ENCODE data around the gene HKDC1.

Gene HKDC1

DNA sequence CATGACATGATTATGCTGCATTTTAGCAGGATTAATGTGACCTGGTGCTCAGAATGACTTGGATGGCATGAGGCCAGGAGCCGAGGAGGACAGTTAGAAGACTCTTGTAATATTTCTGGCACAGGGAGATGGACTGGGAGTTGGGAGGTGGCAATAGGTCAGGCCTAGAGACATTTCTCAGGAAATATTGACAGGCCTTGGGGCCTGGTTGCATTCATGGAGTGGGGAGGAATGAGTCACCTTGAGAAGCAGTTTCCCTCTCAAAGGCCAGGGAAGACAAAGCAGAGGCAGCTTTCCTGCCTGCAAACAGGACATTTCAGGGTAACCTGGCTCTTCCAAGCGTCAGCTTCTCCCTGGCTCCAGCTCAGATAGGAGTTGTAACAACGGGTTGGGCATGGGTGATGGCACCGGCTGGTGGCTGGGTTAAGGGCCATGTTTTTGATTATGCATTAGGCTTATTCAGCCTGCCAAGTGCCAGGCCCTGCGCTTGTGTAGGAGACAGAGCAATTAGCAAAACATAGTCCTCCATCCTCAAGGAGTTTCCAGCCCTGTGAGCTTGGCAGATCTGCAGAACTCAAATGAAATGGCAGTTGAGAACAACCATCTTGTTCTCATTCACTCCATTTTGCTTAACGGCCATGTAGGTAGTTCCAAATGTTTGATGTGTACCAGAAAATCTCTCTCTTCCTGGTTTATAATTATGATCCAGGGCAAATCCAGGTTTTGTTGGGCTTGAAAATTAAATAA lies 96.4 kb downstream of the HKDC1 start:
- Histone ChIP-seq H3K27me3 (ENCODE audit: insufficient read depth, poor library complexity, severe bottlenecking) (no peaks in the 10 kb centered on the region), H3K27ac (replicated peaks) (no peak overlapping the region), H3K4me3 (replicated peaks; ENCODE audit: insufficient read depth, low read length) (no peak overlapping the region)
- TF ChIP-seq POLR2AphosphoS5 (IDR thresholded peaks at IDR 0.05; ENCODE audit: low read depth) (no peak), SPI1 (IDR thresholded peaks at IDR 0.05; ENCODE audit: borderline replicate concordance, low read depth) (no peak), GABPA (IDR thresholded peaks at IDR 0.05; ENCODE audit: low read depth) (no peak)
- TF ChIP-seq, protein P1, sequence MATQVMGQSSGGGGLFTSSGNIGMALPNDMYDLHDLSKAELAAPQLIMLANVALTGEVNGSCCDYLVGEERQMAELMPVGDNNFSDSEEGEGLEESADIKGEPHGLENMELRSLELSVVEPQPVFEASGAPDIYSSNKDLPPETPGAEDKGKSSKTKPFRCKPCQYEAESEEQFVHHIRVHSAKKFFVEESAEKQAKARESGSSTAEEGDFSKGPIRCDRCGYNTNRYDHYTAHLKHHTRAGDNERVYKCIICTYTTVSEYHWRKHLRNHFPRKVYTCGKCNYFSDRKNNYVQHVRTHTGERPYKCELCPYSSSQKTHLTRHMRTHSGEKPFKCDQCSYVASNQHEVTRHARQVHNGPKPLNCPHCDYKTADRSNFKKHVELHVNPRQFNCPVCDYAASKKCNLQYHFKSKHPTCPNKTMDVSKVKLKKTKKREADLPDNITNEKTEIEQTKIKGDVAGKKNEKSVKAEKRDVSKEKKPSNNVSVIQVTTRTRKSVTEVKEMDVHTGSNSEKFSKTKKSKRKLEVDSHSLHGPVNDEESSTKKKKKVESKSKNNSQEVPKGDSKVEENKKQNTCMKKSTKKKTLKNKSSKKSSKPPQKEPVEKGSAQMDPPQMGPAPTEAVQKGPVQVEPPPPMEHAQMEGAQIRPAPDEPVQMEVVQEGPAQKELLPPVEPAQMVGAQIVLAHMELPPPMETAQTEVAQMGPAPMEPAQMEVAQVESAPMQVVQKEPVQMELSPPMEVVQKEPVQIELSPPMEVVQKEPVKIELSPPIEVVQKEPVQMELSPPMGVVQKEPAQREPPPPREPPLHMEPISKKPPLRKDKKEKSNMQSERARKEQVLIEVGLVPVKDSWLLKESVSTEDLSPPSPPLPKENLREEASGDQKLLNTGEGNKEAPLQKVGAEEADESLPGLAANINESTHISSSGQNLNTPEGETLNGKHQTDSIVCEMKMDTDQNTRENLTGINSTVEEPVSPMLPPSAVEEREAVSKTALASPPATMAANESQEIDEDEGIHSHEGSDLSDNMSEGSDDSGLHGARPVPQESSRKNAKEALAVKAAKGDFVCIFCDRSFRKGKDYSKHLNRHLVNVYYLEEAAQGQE (IDR thresholded peaks at IDR 0.05; ENCODE audit: insufficient replicate concordance, low read depth) = no peak
- TF ChIP-seq, protein P2, sequence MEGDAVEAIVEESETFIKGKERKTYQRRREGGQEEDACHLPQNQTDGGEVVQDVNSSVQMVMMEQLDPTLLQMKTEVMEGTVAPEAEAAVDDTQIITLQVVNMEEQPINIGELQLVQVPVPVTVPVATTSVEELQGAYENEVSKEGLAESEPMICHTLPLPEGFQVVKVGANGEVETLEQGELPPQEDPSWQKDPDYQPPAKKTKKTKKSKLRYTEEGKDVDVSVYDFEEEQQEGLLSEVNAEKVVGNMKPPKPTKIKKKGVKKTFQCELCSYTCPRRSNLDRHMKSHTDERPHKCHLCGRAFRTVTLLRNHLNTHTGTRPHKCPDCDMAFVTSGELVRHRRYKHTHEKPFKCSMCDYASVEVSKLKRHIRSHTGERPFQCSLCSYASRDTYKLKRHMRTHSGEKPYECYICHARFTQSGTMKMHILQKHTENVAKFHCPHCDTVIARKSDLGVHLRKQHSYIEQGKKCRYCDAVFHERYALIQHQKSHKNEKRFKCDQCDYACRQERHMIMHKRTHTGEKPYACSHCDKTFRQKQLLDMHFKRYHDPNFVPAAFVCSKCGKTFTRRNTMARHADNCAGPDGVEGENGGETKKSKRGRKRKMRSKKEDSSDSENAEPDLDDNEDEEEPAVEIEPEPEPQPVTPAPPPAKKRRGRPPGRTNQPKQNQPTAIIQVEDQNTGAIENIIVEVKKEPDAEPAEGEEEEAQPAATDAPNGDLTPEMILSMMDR (IDR thresholded peaks at IDR 0.05; ENCODE audit: insufficient read depth, low read length) = no peak
- no peak for DNase-seq (ENCODE audit: low read depth in 1 of 2, low spot score in 1 of 2)

Measured in HL-60 (cell line).